Activated naive CD4-positive, alpha-beta T cell treated with anti-CD3 and anti-CD28 coated beads, Interleukin-2, amount 50 U/mL, for 16 hours (primary cell): ENCODE measurements around the gene PTK6.

ENCODE experiments used
- DNase-seq: peaks from one replicate; pipeline ENCODE4 v3.0.0-alpha.2; 2020

PTK6 gene

GRCh38 chr20:63556873-63557478 lies 19.8 kb upstream of the PTK6 start:
- DNase-seq = no peak

GRCh38 chr20:63555661-63556381 lies 18.6 kb upstream of the PTK6 start:
- no peak for DNase-seq

GRCh38 chr20:63554361-63555278 lies 17.4 kb upstream of the PTK6 start:
- no peak for DNase-seq

DNA sequence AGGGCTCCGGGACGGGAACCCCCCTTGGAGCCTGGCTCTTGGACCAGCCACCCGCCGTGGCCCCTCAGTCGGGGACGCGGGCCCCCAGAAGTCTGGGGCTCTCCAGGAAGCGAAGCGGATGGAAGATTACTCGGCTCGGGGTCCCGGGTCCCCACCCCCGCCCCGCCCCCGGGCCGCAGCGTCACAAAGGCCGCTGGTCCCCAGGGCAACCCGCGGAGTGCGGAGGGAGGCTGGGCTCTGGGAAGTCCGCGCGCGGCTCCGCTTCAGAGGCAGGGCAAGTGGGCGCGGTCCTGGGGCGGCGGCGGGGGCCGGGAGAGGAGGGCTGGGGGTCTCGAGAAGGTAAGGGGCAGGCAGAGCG lies 16.7 kb upstream of the PTK6 start, which contains the start of gene FNDC11:
Gene FNDC11, plus strand, starts transcription at position 227 of the 358 bp plus-strand sequence. CDS start 1,505 bp downstream, outside the sequence.
- peak; percentile 40 for DNase-seq

DNA sequence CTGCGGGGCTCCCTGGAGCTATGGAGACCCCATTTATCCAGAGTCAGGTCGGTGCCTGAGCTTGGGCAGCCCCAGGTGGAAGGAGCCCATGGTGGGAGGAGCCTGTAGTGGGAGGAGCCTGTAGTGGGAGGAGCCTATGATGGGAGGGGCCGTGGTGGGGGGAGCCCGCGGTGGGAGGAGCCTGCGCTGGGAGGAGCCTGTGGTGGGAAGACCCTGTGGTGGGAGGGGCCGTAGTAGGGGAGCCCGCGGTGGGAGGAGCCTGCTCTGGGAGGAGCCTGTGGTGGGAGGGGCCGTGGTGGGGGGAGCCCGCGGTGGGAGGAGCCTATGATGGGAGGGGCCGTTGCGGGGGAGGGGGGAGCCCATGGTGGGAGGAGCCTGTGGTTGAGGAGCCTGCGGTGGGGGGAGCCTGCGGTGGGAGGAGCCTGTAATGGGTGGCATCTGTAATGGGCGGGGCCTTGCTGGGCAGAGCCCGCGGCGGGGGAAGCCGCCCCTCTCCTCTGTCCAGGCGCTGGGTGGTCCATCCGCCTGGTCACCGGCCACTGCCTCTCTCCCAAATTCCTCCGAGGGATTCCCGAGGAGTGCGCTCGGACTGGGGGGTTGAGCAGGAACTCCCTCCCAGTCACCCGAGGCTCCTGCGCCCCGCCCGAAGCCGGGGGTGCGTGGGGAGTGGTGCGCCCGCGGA lies 16.2 kb upstream of the PTK6 start:
- peak; percentile 86 for DNase-seq

- DNase-seq = peak; percentile 24
These were observed 15.5 kb upstream of the PTK6 start for GRCh38 chr20:63552481-63553249.

DNA sequence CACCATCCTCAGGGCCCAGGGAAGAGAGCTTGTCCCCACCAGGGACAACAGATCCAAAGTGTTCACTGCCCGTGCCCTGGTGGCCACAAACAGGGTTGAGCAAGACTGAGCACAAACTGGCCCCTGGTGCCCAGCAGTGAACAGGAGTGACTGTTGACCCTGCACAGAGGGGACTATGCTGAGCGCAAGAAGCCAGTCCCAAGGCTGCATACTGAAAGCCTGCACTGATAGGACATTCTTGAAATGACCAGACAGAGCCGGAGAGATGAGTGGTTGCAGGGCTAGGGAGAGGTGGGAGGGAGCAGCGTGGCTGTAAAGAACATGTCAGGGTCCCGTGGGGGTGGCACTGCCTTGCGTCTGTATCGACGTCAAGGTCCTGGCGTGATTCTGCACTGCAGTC lies 13.9 kb upstream of the PTK6 start:
- no peak for DNase-seq

DNA sequence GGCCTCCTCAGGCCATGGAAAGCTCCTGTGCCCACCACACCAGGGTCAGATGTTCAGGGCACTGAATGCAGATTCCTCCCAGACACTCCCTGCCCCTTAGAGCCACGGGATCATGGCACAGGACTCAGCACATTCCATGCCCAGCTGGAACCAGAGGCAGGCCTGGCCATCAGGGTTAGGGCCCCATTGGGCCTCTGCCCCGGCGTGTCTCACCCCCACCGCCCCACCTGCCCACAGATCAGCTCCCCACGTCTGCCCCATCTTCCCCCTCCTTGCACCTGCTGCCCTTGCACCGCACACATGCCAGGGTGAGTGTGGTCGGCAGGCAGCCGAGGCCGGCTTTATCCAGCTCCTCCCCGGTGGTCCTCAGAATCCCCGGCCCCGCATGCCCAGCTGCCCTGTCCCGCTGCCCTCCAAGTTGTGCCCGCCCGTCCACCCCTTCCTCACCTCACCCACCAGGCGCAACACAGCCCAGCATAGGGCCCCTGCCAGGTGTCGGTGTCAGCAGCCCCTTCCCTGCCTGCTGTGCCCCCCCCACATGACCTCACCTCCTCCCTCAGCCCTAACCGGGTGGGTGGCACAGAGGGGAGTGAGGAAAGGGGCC lies 12.6 kb upstream of the PTK6 start:
- no peak for DNase-seq

DNA sequence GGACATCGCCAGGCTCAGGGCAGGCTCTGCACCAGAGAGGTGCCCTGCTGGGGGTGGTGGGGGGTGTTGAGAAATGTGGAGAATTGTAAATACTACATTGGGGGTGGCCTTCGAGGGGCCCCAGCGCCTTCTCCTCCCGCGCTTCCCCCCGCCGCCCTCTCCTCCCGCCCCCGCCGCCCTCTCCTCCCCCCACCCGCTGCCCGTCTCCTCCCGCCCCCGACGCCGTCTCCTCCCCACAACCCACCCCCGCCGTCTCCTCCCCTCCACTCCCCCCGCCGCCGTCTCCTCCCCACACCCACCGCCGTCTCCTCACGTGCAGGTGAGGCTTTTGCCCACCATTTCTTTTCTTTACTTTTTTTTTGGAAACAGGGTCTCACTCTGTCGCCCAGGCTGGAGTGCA lies 11.8 kb upstream of the PTK6 start:
- DNase-seq = no peak

DNA sequence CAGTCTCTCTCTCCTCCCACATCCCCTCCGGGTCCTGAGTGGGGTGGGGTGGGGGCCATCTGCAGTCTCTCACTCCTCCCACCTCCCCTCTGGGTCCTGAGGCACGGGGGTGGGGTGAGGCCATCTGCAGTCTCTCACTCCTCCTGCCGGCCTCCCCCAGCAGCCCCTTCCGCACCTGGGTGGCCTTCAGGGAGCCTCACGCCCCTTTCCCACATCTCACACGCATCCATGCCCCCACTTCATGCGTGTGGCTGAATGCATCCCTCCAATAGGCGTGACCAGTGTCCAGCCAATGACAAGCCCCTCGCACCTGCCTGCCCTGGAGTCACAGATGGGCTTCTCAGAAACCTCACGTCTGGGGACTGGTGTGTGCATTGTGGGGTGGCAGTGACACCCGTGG lies 11.4 kb upstream of the PTK6 start:
- no peak for DNase-seq

GRCh38 chr20:63547725-63548480 lies 10.7 kb upstream of the PTK6 start, which contains the start of gene SRMS:
Gene SRMS (minus strand): TSS chr20:63547749. CDS start chr20:63547463, 286 bp downstream.
- DNase-seq = no peak

DNA sequence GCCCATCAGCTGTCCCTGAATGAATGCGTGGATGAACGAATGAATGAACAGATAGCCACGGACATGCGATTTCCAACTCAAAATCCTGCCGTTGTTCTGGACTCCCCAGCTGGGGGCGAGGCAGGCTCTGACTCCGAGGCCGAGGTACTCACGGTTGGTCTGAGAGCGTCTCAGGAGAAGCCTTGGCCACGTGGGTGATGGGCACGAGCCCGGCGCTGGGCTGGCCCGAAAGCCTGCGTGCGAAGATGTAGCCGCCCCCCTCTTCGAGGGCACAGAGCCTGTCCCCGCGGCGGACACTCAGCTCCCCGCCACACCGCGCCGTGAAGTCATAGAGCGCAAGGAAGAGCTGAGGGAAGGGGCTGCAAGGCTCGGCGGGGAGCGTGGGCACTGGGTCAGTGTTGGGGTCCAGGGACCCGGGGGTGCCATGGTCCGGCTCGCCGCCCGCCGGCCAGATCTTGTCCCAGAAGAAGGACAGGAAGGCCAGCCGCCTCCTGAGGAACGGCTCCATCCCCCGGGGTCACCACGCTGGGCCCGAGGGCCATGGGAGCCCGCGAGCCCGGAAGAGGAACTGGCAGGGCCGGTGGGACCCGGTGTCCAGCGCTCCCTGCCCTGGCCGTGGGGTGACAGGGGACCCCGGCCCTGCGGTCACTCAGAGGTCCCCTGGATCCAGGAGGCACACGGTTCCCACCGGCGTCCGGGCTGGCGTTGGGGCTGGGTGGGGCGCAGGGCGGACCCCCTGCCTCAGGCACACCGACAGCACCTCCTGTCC lies 10.0 kb upstream of the PTK6 start:
- no peak for DNase-seq

- DNase-seq = no peak
These were observed 9.2 kb upstream of the PTK6 start for GRCh38 chr20:63546256-63546955.

GRCh38 chr20:63545814-63546213 lies 8.6 kb upstream of the PTK6 start:
- DNase-seq = no peak

DNA sequence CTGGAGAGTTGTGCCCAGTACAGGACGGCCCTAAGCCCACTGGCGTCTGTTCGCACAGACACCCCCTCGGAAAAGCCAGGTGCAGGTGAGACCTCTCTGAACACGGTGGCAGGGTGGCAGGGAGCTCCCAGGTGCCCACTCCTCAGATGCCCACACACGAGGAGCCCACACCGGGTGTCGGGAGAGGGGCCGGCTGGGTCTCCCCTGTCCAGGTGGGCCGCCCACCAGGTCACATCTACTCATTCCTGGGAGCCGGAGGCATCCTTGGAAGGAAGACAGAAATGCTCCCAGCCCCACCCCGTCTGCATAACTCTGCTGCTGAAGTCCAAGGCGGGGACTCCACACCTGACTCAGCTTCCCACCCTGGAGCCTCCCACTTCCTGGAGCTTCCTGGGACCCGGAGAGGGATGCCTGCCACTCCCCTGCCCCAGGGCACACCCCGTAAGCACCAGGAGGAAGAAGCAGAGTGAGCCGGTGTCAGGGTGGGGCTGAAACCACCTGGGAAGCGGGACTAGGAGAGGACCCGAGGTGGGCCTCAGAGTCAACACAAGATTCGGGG lies 7.9 kb upstream of the PTK6 start:
- DNase-seq = no peak

DNA sequence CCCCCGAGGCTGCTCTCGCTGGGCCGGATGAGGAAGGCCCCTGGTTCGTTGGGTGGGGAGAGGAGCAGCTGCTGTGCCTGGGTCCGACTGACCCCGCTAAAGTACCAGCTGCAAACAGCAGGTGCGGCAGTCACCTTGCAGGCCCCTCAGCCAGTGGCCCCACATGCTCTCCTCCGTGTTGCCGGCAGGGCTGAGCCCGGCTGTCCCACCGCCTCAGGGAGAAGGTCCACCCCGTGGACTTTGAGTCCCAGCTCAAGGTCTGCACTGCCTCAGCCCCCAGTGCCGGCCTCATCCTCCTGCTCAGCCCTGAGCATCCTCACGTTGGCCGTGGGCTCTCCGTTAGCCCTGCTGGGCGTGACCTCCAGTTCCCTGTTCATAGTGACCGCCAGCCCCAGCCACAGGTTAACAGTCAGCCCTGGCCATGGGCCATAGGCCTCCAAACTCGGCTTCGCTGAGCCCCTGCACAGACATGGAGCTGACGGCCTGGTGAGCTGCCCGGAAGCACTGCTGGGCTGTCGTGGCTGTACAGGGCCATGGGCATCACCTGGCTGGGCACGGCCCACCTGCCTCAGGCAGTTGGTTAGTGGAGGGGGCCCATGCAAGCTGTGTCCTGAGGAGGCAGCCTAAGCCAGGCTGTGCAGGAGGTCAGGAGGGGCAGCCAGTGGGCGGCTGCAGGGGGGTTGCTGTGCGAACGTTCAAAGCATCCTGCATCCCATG lies 7.2 kb upstream of the PTK6 start:
- DNase-seq = no peak

GRCh38 chr20:63543733-63544132 lies 6.6 kb upstream of the PTK6 start:
- DNase-seq = no peak

- no peak for DNase-seq
These were observed 6.0 kb upstream of the PTK6 start for GRCh38 chr20:63543131-63543530.
